GM20000 (cell line): ENCODE data around the gene NUP205.

Experiments
- DNase-seq: peaks from one replicate; pipeline ENCODE4 v3.0.0; 2012; ENCODE audit warnings: low spot score
- CTCF ChIP-seq: IDR thresholded peaks from 2 replicates; pipeline ENCODE4 v1.5.1; 2012; ENCODE audit warnings: mild to moderate bottlenecking, control low read depth; ENCODE audit errors: extremely low read depth, missing control alignments

The NUP205 gene

DNA sequence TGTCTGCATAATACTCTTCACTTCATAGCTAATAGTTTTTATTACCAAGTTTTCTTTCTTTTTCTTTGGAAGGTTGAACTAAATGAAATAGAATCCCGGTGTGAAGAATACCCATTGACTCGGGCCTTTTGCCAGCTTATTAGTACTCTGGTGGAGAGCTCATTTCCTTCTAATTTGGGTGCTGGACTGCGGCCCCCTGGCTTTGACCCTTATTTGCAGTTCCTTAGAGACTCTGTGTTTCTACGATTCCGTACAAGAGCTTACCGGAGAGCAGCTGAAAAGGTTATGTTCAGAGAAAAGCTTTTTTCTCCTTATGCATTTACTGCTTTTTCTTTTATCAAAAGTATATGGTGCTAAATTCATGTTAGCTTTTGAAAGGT lies 40.2 kb downstream of the NUP205 start:
- no peak for TF ChIP-seq CTCF

DNA sequence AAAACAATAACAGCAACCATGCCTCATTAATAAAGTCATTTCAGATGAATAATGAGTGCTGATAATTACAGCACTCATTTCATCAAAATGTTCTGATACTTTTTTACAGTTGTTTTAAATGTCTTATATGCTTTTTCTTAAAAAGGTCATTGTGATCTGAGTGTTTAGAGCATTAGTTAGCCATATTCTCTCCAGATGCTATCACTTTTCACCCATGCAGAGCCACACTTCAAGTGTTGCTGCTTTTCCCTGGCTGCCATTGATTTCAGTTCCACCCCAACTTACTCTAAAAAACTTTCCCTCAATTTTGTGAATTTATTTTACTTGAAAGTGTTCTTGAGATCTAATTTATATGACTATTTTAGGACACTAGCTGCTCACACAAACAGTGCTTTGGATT lies 41.8 kb downstream of the NUP205 start:
- no peak for DNase-seq
- no peak for TF ChIP-seq CTCF

More for the DNA sequence above, 40.2 kb downstream of the NUP205 start:
- DNase-seq: no peak

DNA sequence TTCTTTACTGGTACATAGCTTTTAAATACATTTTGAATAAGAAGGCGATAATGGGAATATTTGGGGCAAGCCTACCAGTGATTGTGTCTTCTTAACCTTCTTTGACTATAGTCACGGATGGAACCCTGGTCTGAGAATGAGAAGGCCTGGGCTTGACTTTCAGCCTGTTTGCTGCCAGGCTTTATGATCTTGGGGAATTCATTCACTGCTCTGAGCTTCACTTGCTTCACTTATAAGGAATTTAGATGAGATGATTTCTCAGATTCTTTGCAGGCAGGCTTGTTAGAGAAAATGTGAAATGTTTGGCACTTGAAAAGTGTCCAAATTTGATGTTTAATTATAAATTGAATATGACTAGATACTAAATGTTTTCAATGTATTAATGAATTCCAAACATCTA lies 42.5 kb downstream of the NUP205 start:
- TF ChIP-seq CTCF: no peak
- DNase-seq: no peak

GRCh38 chr7:135601182-135601581 lies 43.5 kb downstream of the NUP205 start:
- no peak for DNase-seq
- no peak for TF ChIP-seq CTCF

GRCh38 chr7:135602304-135602703 lies 44.6 kb downstream of the NUP205 start:
- TF ChIP-seq CTCF: no peak
- no peak for DNase-seq

DNA sequence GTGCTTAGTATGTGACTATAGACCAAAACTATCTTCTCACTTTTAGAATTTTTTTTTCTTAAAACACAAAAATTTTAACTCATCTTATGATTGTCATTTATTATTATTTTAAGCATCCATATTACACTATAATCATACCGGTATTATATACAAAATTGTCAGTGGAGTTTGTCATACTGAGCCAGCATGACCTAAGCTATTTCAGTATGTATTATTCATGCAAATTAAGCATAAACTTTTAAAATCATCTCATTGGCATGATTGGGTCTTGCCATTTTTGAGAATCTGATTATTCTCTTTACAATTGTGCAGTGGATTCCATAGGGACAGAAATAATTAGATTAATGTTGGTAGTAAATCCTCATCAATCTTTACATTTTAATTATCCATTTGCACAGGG lies 58.4 kb downstream of the NUP205 start:
- no peak for TF ChIP-seq CTCF
- no peak for DNase-seq

GRCh38 chr7:135617781-135618180 lies 60.1 kb downstream of the NUP205 start:
- no peak for DNase-seq
- TF ChIP-seq CTCF: no peak
